ENCODE data around the gene PRKCZ. TPM values are rescaled to one million over a fixed set of nuclear protein-coding genes. Genes with fewer than 3 reads are reported as not detected.

PRKCZ gene
- total and polyA plus RNA-seq, 2 of the 4 experiments (the other 2 are of a cell fraction): 2.0 to 3.5 TPM

DNA sequence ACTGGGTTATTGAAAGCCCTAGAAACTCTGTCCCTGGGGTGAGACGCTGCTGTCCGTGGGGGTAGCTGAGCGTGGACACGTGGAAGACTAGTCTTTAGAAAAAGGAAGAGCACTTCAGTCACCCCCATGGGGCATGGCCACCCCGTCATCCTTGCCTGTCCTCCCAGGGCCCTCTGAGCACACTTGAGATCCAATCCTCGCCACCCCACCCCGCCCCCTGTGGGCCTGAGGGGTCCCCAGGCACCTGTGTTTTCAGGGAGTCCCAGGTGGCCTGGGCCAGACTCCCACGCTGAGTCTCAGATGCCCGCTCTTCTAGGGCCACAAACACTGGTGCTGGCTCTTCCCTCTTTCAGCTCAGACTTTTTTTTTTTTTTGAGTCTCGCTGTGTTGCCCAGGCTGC, 2.5 kb downstream of the PRKCZ start:
- H4K91ac ChIP-seq (ENCODE audit: insufficient read depth, low read depth, low read length): no peak overlapping the region
- no peak overlapping the region for H3K14ac ChIP-seq (replicated peaks; ENCODE audit: low read depth, low read length)
- TF ChIP-seq BHLHE40 (IDR thresholded peaks at IDR 0.05; ENCODE audit: low read depth, low read length) (no peak), MXI1 (IDR thresholded peaks at IDR 0.05; ENCODE audit: borderline replicate concordance, low read depth, low read length) (no peak), RAD21 (IDR thresholded peaks at IDR 0.05; ENCODE audit: low read length) (no peak), POLR2A (IDR thresholded peaks at IDR 0.05; ENCODE audit: low read depth, low read length) (no peak), RCOR1 (IDR thresholded peaks at IDR 0.05; ENCODE audit: insufficient replicate concordance, low read length) (no peak), MAZ (IDR thresholded peaks at IDR 0.05; ENCODE audit: borderline replicate concordance, low read depth, low read length) (no peak), SMC3 (IDR thresholded peaks at IDR 0.05; ENCODE audit: low read depth, low read length) (no peak), RFX5 (IDR thresholded peaks at IDR 0.05; ENCODE audit: low read depth, low read length) (no peak), FOS (IDR thresholded peaks at IDR 0.05; ENCODE audit: low read depth, low read length) (no peak), MAFK (IDR thresholded peaks at IDR 0.05; ENCODE audit: low read depth, low read length) (no peak), NFE2L2 (IDR thresholded peaks at IDR 0.05; ENCODE audit: low read depth, low read length) (no peak)
- TF ChIP-seq, protein P1, sequence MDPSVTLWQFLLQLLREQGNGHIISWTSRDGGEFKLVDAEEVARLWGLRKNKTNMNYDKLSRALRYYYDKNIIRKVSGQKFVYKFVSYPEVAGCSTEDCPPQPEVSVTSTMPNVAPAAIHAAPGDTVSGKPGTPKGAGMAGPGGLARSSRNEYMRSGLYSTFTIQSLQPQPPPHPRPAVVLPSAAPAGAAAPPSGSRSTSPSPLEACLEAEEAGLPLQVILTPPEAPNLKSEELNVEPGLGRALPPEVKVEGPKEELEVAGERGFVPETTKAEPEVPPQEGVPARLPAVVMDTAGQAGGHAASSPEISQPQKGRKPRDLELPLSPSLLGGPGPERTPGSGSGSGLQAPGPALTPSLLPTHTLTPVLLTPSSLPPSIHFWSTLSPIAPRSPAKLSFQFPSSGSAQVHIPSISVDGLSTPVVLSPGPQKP (IDR thresholded peaks at IDR 0.05; ENCODE audit: borderline replicate concordance, low read depth, low read length): no peak
- TF ChIP-seq, protein P2, sequence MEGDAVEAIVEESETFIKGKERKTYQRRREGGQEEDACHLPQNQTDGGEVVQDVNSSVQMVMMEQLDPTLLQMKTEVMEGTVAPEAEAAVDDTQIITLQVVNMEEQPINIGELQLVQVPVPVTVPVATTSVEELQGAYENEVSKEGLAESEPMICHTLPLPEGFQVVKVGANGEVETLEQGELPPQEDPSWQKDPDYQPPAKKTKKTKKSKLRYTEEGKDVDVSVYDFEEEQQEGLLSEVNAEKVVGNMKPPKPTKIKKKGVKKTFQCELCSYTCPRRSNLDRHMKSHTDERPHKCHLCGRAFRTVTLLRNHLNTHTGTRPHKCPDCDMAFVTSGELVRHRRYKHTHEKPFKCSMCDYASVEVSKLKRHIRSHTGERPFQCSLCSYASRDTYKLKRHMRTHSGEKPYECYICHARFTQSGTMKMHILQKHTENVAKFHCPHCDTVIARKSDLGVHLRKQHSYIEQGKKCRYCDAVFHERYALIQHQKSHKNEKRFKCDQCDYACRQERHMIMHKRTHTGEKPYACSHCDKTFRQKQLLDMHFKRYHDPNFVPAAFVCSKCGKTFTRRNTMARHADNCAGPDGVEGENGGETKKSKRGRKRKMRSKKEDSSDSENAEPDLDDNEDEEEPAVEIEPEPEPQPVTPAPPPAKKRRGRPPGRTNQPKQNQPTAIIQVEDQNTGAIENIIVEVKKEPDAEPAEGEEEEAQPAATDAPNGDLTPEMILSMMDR (conservative IDR thresholded peaks at IDR 0.05; ENCODE audit: low read depth, low read length): no peak
- TF ChIP-seq, protein P3, sequence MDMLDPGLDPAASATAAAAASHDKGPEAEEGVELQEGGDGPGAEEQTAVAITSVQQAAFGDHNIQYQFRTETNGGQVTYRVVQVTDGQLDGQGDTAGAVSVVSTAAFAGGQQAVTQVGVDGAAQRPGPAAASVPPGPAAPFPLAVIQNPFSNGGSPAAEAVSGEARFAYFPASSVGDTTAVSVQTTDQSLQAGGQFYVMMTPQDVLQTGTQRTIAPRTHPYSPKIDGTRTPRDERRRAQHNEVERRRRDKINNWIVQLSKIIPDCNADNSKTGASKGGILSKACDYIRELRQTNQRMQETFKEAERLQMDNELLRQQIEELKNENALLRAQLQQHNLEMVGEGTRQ (IDR thresholded peaks at IDR 0.05; ENCODE audit: low read depth, low read length): no peak
- no peak overlapping the region for H2AK9ac ChIP-seq (replicated peaks; ENCODE audit: low read depth, low read length, poor library complexity)
- no peak overlapping the region for H2AFZ ChIP-seq (replicated peaks; ENCODE audit: low read length, poor library complexity)
- no peaks in the 10 kb centered on the region for H4K20me1 ChIP-seq (ENCODE audit: insufficient read depth, low read length)
- H2BK15ac ChIP-seq (ENCODE audit: low read depth, low read length): no peak overlapping the region
- H3K4ac ChIP-seq (ENCODE audit: low read depth, low read length): no peak overlapping the region
- H3K79me1 ChIP-seq (ENCODE audit: low read depth in 1 of 2, low read length in 2 of 2): no peaks in the 10 kb centered on the region
- H3K23ac ChIP-seq (ENCODE audit: low read depth, low read length): no peak overlapping the region
- H3K27me3 ChIP-seq (ENCODE audit: control insufficient read depth, insufficient read depth, low read length): peaks cover 48% of the 10 kb centered on the region
- ATAC-seq (ENCODE audit: low read depth) (no peak), DNase-seq (no peak)
- H3K4me2 ChIP-seq (ENCODE audit: low read depth, low read length): no peak overlapping the region
- H3K9ac ChIP-seq (ENCODE audit: low read depth, low read length): no peak overlapping the region
- H3K9me3 ChIP-seq (ENCODE audit: control insufficient read depth, insufficient read depth, low read length): no peaks in the 10 kb centered on the region; the same call in 1 of the 2 replicates
- no peaks in the 10 kb centered on the region for H3K9me1 ChIP-seq (ENCODE audit: insufficient read depth, low read length)
- no TSS peak for BruUV-seq (replicated peaks)
- no peak overlapping the region for H4K5ac ChIP-seq (ENCODE audit: low read depth, low read length)
- in situ Hi-C loops (cut with MboI; ENCODE audit: low sequenced_read_pairs) (no loop called here), dilution Hi-C loops (cut with HindIII; ENCODE audit: low sequenced_read_pairs, unreplicated experiment) (no loop called here), intact Hi-C loops (cut with micrococcal nuclease) (no loop called here)
- H3K56ac ChIP-seq (ENCODE audit: extremely low read depth, insufficient read depth, low read length): no peak overlapping the region
- WGBS, 2 experiments (ENCODE audit: extremely low coverage in 2 of 2, insufficient read length in 1 of 2): 48% methylated on average over 3 of the region's 10 CpGs; no CpG with 5 or more reads in 1 of the 2 experiments
- no peak overlapping the region for H2BK5ac ChIP-seq (ENCODE audit: low read depth, low read length, poor library complexity, severe bottlenecking)
- no peaks in the 10 kb centered on the region for H3K36me3 ChIP-seq (ENCODE audit: control insufficient read depth, insufficient read depth, low read length)
- no peak overlapping the region for H4K8ac ChIP-seq (ENCODE audit: low read depth in 2 of 2, low read length in 2 of 2)
- CTCF ChIA-PET: no interaction called here
- H2AK5ac ChIP-seq (ENCODE audit: low read depth, low read length): no peak overlapping the region
- H3K27ac ChIP-seq (ENCODE audit: insufficient read depth, low read length): no peak overlapping the region
- H3K18ac ChIP-seq (ENCODE audit: low read depth, low read length): no peak overlapping the region
- H2BK20ac ChIP-seq (ENCODE audit: low read depth, low read length): no peak overlapping the region
- POLR2A ChIA-PET (ENCODE audit: unreplicated experiment): no interaction called here
- no peak overlapping the region for H2BK120ac ChIP-seq (ENCODE audit: low read depth, low read length)
- no peaks in the 10 kb centered on the region for H3K4me1 ChIP-seq (ENCODE audit: control insufficient read depth, insufficient read depth, low read length)
- no peak overlapping the region for H3K4me3 ChIP-seq (ENCODE audit: insufficient read depth, low read depth, low read length)
